ENCODE measurements around the gene CISD3. TPM values are rescaled to one million over a fixed set of nuclear protein-coding genes. Genes with fewer than 3 reads are reported as not detected.

The CISD3 gene
- total RNA-seq, 2 donors from 2014 or later, result 17.1 to 17.8 TPM

GRCh38 chr17:38738007-38738662 is 8.0 kb downstream of the CISD3 start:
- Histone ChIP-seq H3K4me3 (no peak overlapping the region), H3K36me3 (no peaks in the 10 kb centered on the region), H3K27me3 (replicated peaks; ENCODE audit: insufficient read depth) (no peaks in the 10 kb centered on the region), H3K9me3 (no peaks in the 10 kb centered on the region), H3K4me1 (replicated peaks) (peaks cover 20% of the 10 kb centered on the region), H3K27ac (no peak overlapping the region)
- TF ChIP-seq POLR2A (IDR thresholded peaks at IDR 0.05) (no peak), CTCF (IDR thresholded peaks at IDR 0.05) (no peak), POLR2AphosphoS5 (IDR thresholded peaks at IDR 0.05) (no peak)
- intact Hi-C loops (cut with DNase I), result no loop called here
- 91% methylated on average over 14 of the region's 14 CpGs for WGBS
- DNase-seq (ENCODE audit: low spot score), result no peak

- H3K4me1 ChIP-seq (replicated peaks), result peaks cover 17% of the 10 kb centered on the region
- no peak overlapping the region for H3K4me3 ChIP-seq
- no peak for DNase-seq (ENCODE audit: low spot score)
- intact Hi-C loops (cut with DNase I), result no loop called here
- WGBS, result 94% methylated on average over 16 of the region's 16 CpGs
- H3K27ac ChIP-seq, result no peak overlapping the region
- H3K9me3 ChIP-seq, result no peaks in the 10 kb centered on the region
- H3K36me3 ChIP-seq, result no peaks in the 10 kb centered on the region
- H3K27me3 ChIP-seq (replicated peaks; ENCODE audit: insufficient read depth), result no peaks in the 10 kb centered on the region
- no peak for TF ChIP-seq CTCF (IDR thresholded peaks at IDR 0.05)
- no peak for TF ChIP-seq POLR2AphosphoS5 (IDR thresholded peaks at IDR 0.05)
- no peak for TF ChIP-seq POLR2A (IDR thresholded peaks at IDR 0.05)
Measured at GRCh38 chr17:38738686-38739085, 8.5 kb downstream of the CISD3 start.

- Histone ChIP-seq H3K27me3 (replicated peaks; ENCODE audit: insufficient read depth) (no peaks in the 10 kb centered on the region), H3K27ac (no peak overlapping the region), H3K9me3 (no peaks in the 10 kb centered on the region), H3K4me1 (replicated peaks) (peaks cover 12% of the 10 kb centered on the region), H3K36me3 (no peaks in the 10 kb centered on the region), H3K4me3 (no peak overlapping the region)
- TF ChIP-seq POLR2A (IDR thresholded peaks at IDR 0.05) (no peak), POLR2AphosphoS5 (IDR thresholded peaks at IDR 0.05) (no peak), CTCF (IDR thresholded peaks at IDR 0.05) (no peak)
- no peak for DNase-seq (ENCODE audit: low spot score)
- 80% methylated on average over 14 of the region's 14 CpGs for WGBS
- intact Hi-C loops (cut with DNase I), result no loop called here
Measured at GRCh38 chr17:38739305-38739704, 9.2 kb downstream of the CISD3 start.

- TF ChIP-seq CTCF (IDR thresholded peaks at IDR 0.05) (no peak), POLR2A (IDR thresholded peaks at IDR 0.05) (no peak), POLR2AphosphoS5 (IDR thresholded peaks at IDR 0.05) (no peak)
- Histone ChIP-seq H3K4me1 (replicated peaks) (peaks cover 12% of the 10 kb centered on the region), H3K36me3 (no peaks in the 10 kb centered on the region), H3K27ac (no peak overlapping the region), H3K4me3 (no peak overlapping the region), H3K27me3 (replicated peaks; ENCODE audit: insufficient read depth) (no peaks in the 10 kb centered on the region), H3K9me3 (no peaks in the 10 kb centered on the region)
- intact Hi-C loops (cut with DNase I), result loop anchor here (10.0 kb wide), 1 partner anchor 415 kb away; the partner anchor contains the start of gene PLXDC1
- DNase-seq (ENCODE audit: low spot score), result no peak
- 94% methylated on average over 19 of the region's 19 CpGs for WGBS
Measured at GRCh38 chr17:38740044-38740443, 9.9 kb downstream of the CISD3 start.

GRCh38 chr17:38740806-38741205 is 10.7 kb downstream of the CISD3 start:
- no peak overlapping the region for H3K27ac ChIP-seq
- intact Hi-C loops (cut with DNase I), result loop anchor here (10.0 kb wide), 1 partner anchor 414 kb away; the partner anchor contains the start of gene PLXDC1
- TF ChIP-seq POLR2A (IDR thresholded peaks at IDR 0.05) (no peak), CTCF (IDR thresholded peaks at IDR 0.05) (no peak), POLR2AphosphoS5 (IDR thresholded peaks at IDR 0.05) (no peak)

More at GRCh38 chr17:38740806-38741205, 10.7 kb downstream of the CISD3 start:
- no peak overlapping the region for H3K4me3 ChIP-seq
- H3K27me3 ChIP-seq (replicated peaks; ENCODE audit: insufficient read depth), result no peaks in the 10 kb centered on the region
- no peak for DNase-seq (ENCODE audit: low spot score)
- H3K4me1 ChIP-seq (replicated peaks), result peaks cover 15% of the 10 kb centered on the region
- H3K9me3 ChIP-seq, result no peaks in the 10 kb centered on the region
- H3K36me3 ChIP-seq, result no peaks in the 10 kb centered on the region
- 80% methylated on average over 4 of the region's 4 CpGs for WGBS
